SK-N-SH (cell line): ENCODE data around the gene MRRF. TPM values are rescaled to one million over a fixed set of nuclear protein-coding genes. Genes with fewer than 3 reads are reported as not detected.

Experiments used
- CTCF ChIA-PET: fragments of 300-600, 350-600 bp; formaldehyde crosslinking; extraction: SDS; loops from one replicate; lab custom pipeline; 2021; lab: Yijun Ruan, JAX
- POLR2A ChIA-PET: fragments of 350-600 bp; sonication (Branson Sonifier 250); formaldehyde crosslinking; extraction: SDS; loops from one replicate; lab custom pipeline; 2020; ENCODE audit warnings: antibody characterized with exemption, inconsistent platforms; lab: Yijun Ruan, JAX
- DNase-seq: peaks from one replicate; pipeline ENCODE4 v3.0.0; 2012
- H2AFZ ChIP-seq: fragments of 200-600 bp; sonication (generic); 2 replicates; pipeline ENCODE4 v1.8.1; 2016; ENCODE audit warnings: antibody characterized with exemption, mild to moderate bottlenecking, low read depth
- H3F3A ChIP-seq: fragments of 200-600 bp; sonication (generic); replicated peaks from 2 replicates; pipeline ENCODE3; 2016; ENCODE audit warnings: antibody characterized with exemption, mild to moderate bottlenecking; ENCODE audit not compliant: insufficient read depth
- H3K27ac ChIP-seq, 2 experiments: fragments of 200-500 bp in 1 of 2; fragments of 200-600 bp in 1 of 2; sonication (Bioruptor generic) in 1 of 2; sonication (generic), shearing (Covaris generic) in 1 of 2; 2 replicates each; pipeline versions ENCODE4 v1.5.1 to v1.6.1; 2014 to 2016; ENCODE audit warnings: low read depth in 2 of 2, inconsistent platforms in 1 of 2, low read length in 1 of 2, mild to moderate bottlenecking in 1 of 2, mixed read lengths in 1 of 2
- H3K27me3 ChIP-seq: fragments of 200-600 bp; sonication (generic), shearing (Covaris generic); 2 replicates; pipeline ENCODE4 v1.6.1; 2016; ENCODE audit warnings: mixed run types; ENCODE audit not compliant: insufficient read depth
- H3K36me3 ChIP-seq, 2 experiments: fragments of 200-500 bp in 1 of 2; fragments of 200-600 bp in 1 of 2; sonication (Bioruptor generic) in 1 of 2; sonication (generic) in 1 of 2; replicated peaks in 1 of 2; 2 replicates each; pipeline versions ENCODE3 to v1.5.1; 2014 to 2016; ENCODE audit warnings: low read length in 1 of 2, mild to moderate bottlenecking in 1 of 2; ENCODE audit not compliant: insufficient read depth in 2 of 2, control insufficient read depth in 1 of 2
- H3K4me1 ChIP-seq, 2 experiments: fragments of 200-500 bp in 1 of 2; fragments of 200-600 bp in 1 of 2; sonication (Bioruptor generic) in 1 of 2; sonication (generic), shearing (Covaris generic) in 1 of 2; 2 replicates each; pipeline versions ENCODE4 v1.5.1 to v1.6.1; 2014 to 2016; ENCODE audit warnings: low read depth in 1 of 2, low read length in 1 of 2, mixed run types in 1 of 2; ENCODE audit not compliant: insufficient read depth in 2 of 2, control insufficient read depth in 1 of 2
- H3K4me2 ChIP-seq: fragments of 200-600 bp; sonication (generic), shearing (Covaris generic); 2 replicates; pipeline ENCODE4 v1.6.1; 2017; ENCODE audit warnings: mixed run types
- H3K4me3 ChIP-seq, 2 experiments: fragments of 200-500 bp in 1 of 2; fragments of 200-600 bp in 1 of 2; sonication (Bioruptor generic) in 1 of 2; sonication (generic), shearing (Covaris generic) in 1 of 2; 2 replicates each; pipeline versions ENCODE4 v1.5.1 to v1.8.1; 2014 to 2016; ENCODE audit warnings: low read depth in 2 of 2, inconsistent platforms in 1 of 2, low read length in 1 of 2, mild to moderate bottlenecking in 1 of 2, mixed read lengths in 1 of 2, moderate library complexity in 1 of 2
- H3K79me2 ChIP-seq: fragments of 200-600 bp; sonication (generic); 2 replicates; pipeline ENCODE4 v1.8.1; 2017; ENCODE audit warnings: mild to moderate bottlenecking; ENCODE audit not compliant: insufficient read depth
- H3K9ac ChIP-seq: fragments of 200-600 bp; sonication (generic); 2 replicates; pipeline ENCODE4 v1.6.1; 2017; ENCODE audit warnings: mixed run types
- H3K9me2 ChIP-seq: fragments of 200-600 bp; sonication (generic); 2 replicates; pipeline ENCODE4 v1.6.1; 2017; ENCODE audit warnings: mixed run types
- H3K9me3 ChIP-seq: fragments of 200-600 bp; sonication (generic); 2 replicates; pipeline ENCODE4 v1.6.1; 2017; ENCODE audit warnings: mixed run types, mild to moderate bottlenecking, moderate library complexity
- H4K20me1 ChIP-seq: fragments of 200-600 bp; sonication (generic); 2 replicates; pipeline ENCODE4 v1.6.1; 2017; ENCODE audit warnings: mild to moderate bottlenecking, mixed run types; ENCODE audit not compliant: insufficient read depth
- CHD2 ChIP-seq: fragments of 150-350 bp; IDR thresholded peaks from 2 replicates; pipeline ENCODE4 v1.6.1; 2018; ENCODE audit warnings: low read length; ENCODE audit not compliant: partially characterized antibody
- ELF1 ChIP-seq: IDR thresholded peaks from 2 replicates; pipeline ENCODE4 v1.4.0; 2012
- EP300 ChIP-seq, 2 experiments: IDR thresholded peaks; 2 replicates each; pipeline versions ENCODE4 v1.4.0 to v1.6.1; 2012; ENCODE audit warnings: borderline replicate concordance in 1 of 2, low read depth in 1 of 2, low read length in 1 of 2
- FOSL2 ChIP-seq: IDR thresholded peaks from 2 replicates; pipeline ENCODE4 v1.4.0; 2012; ENCODE audit warnings: low read depth, mild to moderate bottlenecking, moderate library complexity, borderline replicate concordance
- FOXM1 ChIP-seq: IDR thresholded peaks from 2 replicates; pipeline ENCODE4 v1.4.0; 2012; ENCODE audit warnings: low read depth, mild to moderate bottlenecking
- JUND ChIP-seq: IDR thresholded peaks from 2 replicates; pipeline ENCODE4 v1.4.0; 2012
- MXI1 ChIP-seq: IDR thresholded peaks from 2 replicates; pipeline ENCODE4 v1.6.1; 2012; ENCODE audit warnings: mild to moderate bottlenecking, low read depth, low read length, improper control_type of control experiment
- RCOR1 ChIP-seq: fragments of 150-350 bp; IDR thresholded peaks from 2 replicates; pipeline ENCODE4 v1.6.1; 2017; ENCODE audit warnings: antibody characterized with exemption, low read length
- RFX5 ChIP-seq: IDR thresholded peaks from 2 replicates; pipeline ENCODE4 v1.6.1; 2012; ENCODE audit warnings: mild to moderate bottlenecking, improper control_type of control experiment, low read length
- SMC3 ChIP-seq: IDR thresholded peaks from 2 replicates; pipeline ENCODE4 v1.6.1; 2012; ENCODE audit warnings: low read depth, low read length, improper control_type of control experiment
- TAF1 ChIP-seq: IDR thresholded peaks from 2 replicates; pipeline ENCODE4 v1.6.1; 2012; ENCODE audit warnings: low read depth, mild to moderate bottlenecking, low read length, moderate library complexity, borderline replicate concordance
- TCF12 ChIP-seq: IDR thresholded peaks from 2 replicates; pipeline ENCODE4 v1.4.0; 2012
- WGBS: methylation state at CpG from one replicate; pipeline ENCODE4 v1.1.6; 2017; ENCODE audit warnings: low lambda C conversion rate; 5-methylcytosine and 5-hydroxymethylcytosine counted together
- polyA plus RNA-seq, 3 experiments: library from polyadenylated mRNA; depleted of rRNA; stranded (reverse); fragments of >200 nt; gene quantifications; 2 replicates each; pipeline ENCODE4 v1.2.3, GENCODE V29; 2012
- TF ChIP-seq, protein P1 (sequence below): IDR thresholded peaks from 2 replicates; pipeline ENCODE4; 2012
- TF ChIP-seq, protein P2 (sequence below): IDR thresholded peaks from 2 replicates; pipeline ENCODE4 v1.4.0; 2012; ENCODE audit warnings: low read depth, borderline replicate concordance
- TF ChIP-seq, protein P3 (sequence below): fragments of 150-350 bp; IDR thresholded peaks from 2 replicates; pipeline ENCODE4 v1.6.1; 2017; ENCODE audit warnings: antibody characterized with exemption, low read length, low read depth, borderline replicate concordance
- TF ChIP-seq, protein P4 (sequence below): fragments of 200-600 bp; sonication (generic); IDR thresholded peaks from 2 replicates; pipeline ENCODE4 v1.6.1; 2017; ENCODE audit warnings: antibody characterized with exemption, mild to moderate bottlenecking, moderate library complexity
- TF ChIP-seq, protein P5 (sequence below): IDR thresholded peaks from 2 replicates; pipeline ENCODE4 v1.4.0; 2012; ENCODE audit warnings: low read depth, borderline replicate concordance

The MRRF gene
- polyA plus RNA-seq, 1 of the 3 experiments (the other 2 are of a cell fraction): 35.1 TPM

DNA sequence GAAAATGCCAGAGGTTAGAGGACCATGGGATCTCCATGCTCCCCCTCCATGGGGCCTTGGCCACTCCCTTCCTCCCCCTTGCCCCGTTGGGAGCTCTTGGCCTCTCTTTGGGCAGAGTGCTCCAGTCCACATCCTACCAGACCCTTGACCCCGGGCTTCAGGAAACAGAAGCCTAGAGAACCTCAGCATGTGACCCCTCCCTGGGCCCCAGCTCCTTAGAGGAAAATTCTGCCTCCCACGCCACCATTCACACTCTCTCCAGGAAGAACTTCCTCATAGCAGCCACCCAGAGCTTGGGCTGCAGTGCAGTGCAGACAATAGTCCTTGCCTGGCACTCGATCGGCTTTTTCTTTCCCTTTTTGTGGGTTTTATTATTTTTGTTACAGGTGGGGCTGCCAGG lies 41.9 kb upstream of the MRRF start:
- TF ChIP-seq, protein P1, sequence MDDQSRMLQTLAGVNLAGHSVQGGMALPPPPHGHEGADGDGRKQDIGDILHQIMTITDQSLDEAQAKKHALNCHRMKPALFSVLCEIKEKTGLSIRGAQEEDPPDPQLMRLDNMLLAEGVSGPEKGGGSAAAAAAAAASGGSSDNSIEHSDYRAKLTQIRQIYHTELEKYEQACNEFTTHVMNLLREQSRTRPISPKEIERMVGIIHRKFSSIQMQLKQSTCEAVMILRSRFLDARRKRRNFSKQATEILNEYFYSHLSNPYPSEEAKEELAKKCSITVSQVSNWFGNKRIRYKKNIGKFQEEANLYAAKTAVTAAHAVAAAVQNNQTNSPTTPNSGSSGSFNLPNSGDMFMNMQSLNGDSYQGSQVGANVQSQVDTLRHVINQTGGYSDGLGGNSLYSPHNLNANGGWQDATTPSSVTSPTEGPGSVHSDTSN: no peak
- no peak for TF ChIP-seq TAF1
- TF ChIP-seq FOXM1: no peak
- no peak for TF ChIP-seq ELF1
- TF ChIP-seq, protein P2, sequence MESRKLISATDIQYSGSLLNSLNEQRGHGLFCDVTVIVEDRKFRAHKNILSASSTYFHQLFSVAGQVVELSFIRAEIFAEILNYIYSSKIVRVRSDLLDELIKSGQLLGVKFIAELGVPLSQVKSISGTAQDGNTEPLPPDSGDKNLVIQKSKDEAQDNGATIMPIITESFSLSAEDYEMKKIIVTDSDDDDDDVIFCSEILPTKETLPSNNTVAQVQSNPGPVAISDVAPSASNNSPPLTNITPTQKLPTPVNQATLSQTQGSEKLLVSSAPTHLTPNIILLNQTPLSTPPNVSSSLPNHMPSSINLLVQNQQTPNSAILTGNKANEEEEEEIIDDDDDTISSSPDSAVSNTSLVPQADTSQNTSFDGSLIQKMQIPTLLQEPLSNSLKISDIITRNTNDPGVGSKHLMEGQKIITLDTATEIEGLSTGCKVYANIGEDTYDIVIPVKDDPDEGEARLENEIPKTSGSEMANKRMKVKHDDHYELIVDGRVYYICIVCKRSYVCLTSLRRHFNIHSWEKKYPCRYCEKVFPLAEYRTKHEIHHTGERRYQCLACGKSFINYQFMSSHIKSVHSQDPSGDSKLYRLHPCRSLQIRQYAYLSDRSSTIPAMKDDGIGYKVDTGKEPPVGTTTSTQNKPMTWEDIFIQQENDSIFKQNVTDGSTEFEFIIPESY: no peak
- TF ChIP-seq, protein P3, sequence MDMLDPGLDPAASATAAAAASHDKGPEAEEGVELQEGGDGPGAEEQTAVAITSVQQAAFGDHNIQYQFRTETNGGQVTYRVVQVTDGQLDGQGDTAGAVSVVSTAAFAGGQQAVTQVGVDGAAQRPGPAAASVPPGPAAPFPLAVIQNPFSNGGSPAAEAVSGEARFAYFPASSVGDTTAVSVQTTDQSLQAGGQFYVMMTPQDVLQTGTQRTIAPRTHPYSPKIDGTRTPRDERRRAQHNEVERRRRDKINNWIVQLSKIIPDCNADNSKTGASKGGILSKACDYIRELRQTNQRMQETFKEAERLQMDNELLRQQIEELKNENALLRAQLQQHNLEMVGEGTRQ: no peak
- no peak for TF ChIP-seq FOSL2
- TF ChIP-seq SMC3: no peak
- TF ChIP-seq MXI1: no peak
- no peak for TF ChIP-seq RFX5
- TF ChIP-seq, protein P4, sequence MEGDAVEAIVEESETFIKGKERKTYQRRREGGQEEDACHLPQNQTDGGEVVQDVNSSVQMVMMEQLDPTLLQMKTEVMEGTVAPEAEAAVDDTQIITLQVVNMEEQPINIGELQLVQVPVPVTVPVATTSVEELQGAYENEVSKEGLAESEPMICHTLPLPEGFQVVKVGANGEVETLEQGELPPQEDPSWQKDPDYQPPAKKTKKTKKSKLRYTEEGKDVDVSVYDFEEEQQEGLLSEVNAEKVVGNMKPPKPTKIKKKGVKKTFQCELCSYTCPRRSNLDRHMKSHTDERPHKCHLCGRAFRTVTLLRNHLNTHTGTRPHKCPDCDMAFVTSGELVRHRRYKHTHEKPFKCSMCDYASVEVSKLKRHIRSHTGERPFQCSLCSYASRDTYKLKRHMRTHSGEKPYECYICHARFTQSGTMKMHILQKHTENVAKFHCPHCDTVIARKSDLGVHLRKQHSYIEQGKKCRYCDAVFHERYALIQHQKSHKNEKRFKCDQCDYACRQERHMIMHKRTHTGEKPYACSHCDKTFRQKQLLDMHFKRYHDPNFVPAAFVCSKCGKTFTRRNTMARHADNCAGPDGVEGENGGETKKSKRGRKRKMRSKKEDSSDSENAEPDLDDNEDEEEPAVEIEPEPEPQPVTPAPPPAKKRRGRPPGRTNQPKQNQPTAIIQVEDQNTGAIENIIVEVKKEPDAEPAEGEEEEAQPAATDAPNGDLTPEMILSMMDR: no peak
- TF ChIP-seq, all 33 proteins: peak for 0
- peak; percentile 21 for DNase-seq
- H3K4me1 ChIP-seq: peaks cover 0 to 10% of the 10 kb centered on the region in 2 experiments; a peak in 2 of 4 replicates
- H3K36me3 ChIP-seq: no peaks in the 10 kb centered on the region
- H3K4me3 ChIP-seq: no peak overlapping the region
- H3K9ac ChIP-seq: no peak overlapping the region
- H3K27ac ChIP-seq: no peak overlapping the region
- no peaks in the 10 kb centered on the region for H3K9me2 ChIP-seq
- H3K79me2 ChIP-seq: no peaks in the 10 kb centered on the region
- CTCF ChIA-PET: interaction anchor here (1.5 kb wide), 1 partner anchor 124 kb away, joined by 8 read pairs; no protein-coding TSS in a partner anchor
- no peaks in the 10 kb centered on the region for H4K20me1 ChIP-seq
- 38% methylated on average over 5 of the region's 5 CpGs for WGBS
- peaks cover 99% of the 10 kb centered on the region for H3K27me3 ChIP-seq
- no peak overlapping the region for H3K4me2 ChIP-seq
- POLR2A ChIA-PET: no interaction called here
- peaks cover under 1% of the 10 kb centered on the region for H3F3A ChIP-seq
- H3K9me3 ChIP-seq: no peaks in the 10 kb centered on the region
- H2AFZ ChIP-seq: no peak overlapping the region

DNA sequence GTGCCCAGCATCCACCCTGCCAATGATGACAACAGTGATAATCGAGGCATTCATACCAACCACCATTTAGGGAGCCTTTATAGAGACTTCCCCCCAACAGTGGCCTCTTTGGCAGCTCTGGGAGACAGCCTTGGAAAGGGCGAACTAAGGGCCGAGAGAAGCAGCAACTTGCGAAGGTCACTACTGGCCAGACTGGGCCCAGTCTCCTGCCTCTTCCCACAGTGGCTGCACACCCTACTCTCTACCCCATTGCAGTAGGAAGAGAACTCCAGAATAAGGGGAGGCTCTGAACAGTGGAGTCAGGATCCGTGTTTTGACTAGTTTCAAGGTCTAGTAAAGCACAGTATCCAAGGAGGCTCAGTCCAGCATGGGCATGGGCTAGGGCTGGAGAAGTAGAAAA lies 41.2 kb upstream of the MRRF start:
- Histone ChIP-seq H3K79me2 (no peaks in the 10 kb centered on the region), H4K20me1 (no peaks in the 10 kb centered on the region), H2AFZ (no peak overlapping the region), H3K36me3 (no peaks in the 10 kb centered on the region), H3K9me2 (no peaks in the 10 kb centered on the region), H3K4me1 (peaks cover 0 to 14% of the 10 kb centered on the region in 2 experiments; a peak in 2 of 4 replicates), H3K9ac (no peak overlapping the region), H3K4me3 (no peak overlapping the region), H3K9me3 (no peaks in the 10 kb centered on the region), H3F3A (no peaks in the 10 kb centered on the region), H3K27me3 (peaks cover 97% of the 10 kb centered on the region), H3K4me2 (no peak overlapping the region), H3K27ac (no peak overlapping the region)
- POLR2A ChIA-PET: no interaction called here
- DNase-seq: no peak
- 65% methylated on average over 5 of the region's 5 CpGs for WGBS
- TF ChIP-seq RCOR1 (no peak), JUND (no peak), FOXM1 (no peak), CHD2 (no peak), TCF12 (no peak), EP300 (IDR thresholded peaks at IDR 0.05; ENCODE audit: borderline replicate concordance in 1 of 2, low read depth in 1 of 2, low read length in 1 of 2) (no peak), FOSL2 (no peak)
- TF ChIP-seq, protein P5, sequence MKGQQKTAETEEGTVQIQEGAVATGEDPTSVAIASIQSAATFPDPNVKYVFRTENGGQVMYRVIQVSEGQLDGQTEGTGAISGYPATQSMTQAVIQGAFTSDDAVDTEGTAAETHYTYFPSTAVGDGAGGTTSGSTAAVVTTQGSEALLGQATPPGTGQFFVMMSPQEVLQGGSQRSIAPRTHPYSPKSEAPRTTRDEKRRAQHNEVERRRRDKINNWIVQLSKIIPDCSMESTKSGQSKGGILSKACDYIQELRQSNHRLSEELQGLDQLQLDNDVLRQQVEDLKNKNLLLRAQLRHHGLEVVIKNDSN: no peak
- TF ChIP-seq, protein P4: no peak
- CTCF ChIA-PET: interaction anchor here (1.5 kb wide), 1 partner anchor 124 kb away, joined by 8 read pairs; no protein-coding TSS in a partner anchor
